Activated CD4-positive, alpha-beta T cell treated with anti-CD3 and anti-CD28 coated beads, Interleukin-2, Interleukin-6, amounts not matched to agents 100 ng/mL and 50 ng/mL, durations not matched to agents 16 hours and 8 hours (primary cell): ENCODE data around the gene CRACDL.

Experiments used
- DNase-seq: peaks from one replicate; pipeline ENCODE4 v3.0.0-alpha.2; 2020

Gene CRACDL

DNA sequence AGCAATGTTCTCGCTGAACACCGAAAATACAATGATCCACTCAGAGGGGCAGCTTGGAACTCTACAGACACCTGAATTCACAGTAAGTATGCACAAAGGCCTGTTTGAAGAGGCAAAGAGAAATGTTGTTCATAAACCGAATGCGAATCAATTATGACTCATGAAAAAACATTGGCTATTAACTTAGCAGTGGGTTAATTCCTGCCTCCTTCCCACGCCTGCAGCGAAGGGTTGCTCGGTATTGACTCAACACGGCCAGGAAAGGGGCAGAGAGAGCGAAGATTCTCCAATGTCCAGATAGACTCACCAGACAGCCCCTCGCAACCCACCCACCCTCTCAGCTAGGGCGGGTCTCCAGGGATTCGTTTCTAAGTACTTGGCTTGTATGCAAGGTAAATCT lies 9.4 kb downstream of the CRACDL start:
- DNase-seq: no peak

DNA sequence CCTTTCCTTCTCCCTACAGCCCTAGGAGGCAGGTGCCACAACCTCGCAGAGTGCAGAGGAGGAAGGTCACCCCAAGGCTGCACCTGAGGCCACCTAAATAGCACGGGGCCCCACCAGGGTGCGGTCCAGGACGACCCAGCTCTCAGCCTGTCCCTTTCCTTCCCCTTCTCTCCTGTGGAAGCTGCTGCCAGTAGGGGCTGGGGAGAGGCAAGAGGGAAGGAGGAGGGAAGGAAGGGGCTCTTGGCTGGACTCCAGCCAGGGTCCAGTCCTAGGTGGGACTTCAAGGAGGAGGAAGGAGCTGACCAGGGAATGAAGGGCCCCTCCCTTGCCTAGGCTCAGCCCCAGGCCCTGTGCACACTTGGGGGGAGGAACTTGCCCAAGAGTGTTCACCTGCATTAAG lies 11.1 kb downstream of the CRACDL start:
- no peak for DNase-seq

DNA sequence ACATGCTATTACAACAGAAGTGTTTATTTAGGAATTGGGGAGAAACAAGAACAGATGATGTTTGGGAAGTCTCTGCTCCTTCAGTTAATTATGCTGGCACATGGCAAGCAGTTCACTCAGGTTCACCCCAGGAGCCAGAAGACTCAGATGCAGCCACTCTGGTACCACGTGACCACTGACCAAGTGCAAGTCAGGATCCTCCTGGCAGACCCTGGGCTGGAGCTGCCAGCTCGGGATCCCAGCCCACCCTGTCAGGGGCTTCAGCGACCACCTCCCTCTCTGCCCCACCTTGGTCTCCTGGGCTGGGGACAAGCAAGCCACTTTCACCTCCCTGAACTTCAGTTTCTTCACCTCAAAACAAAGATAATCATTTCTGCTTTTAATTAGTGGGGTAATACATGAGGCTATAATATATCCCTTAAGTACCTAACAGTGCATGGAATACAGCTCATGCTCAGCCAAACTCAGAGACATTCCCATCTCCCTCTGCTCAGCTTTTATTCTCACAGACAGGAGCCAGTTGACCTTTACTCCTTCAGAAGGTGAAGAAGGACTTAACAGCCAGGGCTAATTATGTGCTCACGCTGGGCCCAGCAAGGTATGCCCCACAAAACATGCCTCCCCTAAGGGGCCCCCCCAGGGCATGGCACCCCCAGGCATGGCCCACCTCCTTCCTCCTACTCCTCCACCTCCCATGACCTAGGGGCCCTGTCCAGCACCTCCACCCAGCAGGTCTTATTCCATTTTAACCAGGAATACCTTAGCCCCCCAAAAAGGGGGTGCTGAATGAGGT lies 11.8 kb downstream of the CRACDL start:
- no peak for DNase-seq

DNA sequence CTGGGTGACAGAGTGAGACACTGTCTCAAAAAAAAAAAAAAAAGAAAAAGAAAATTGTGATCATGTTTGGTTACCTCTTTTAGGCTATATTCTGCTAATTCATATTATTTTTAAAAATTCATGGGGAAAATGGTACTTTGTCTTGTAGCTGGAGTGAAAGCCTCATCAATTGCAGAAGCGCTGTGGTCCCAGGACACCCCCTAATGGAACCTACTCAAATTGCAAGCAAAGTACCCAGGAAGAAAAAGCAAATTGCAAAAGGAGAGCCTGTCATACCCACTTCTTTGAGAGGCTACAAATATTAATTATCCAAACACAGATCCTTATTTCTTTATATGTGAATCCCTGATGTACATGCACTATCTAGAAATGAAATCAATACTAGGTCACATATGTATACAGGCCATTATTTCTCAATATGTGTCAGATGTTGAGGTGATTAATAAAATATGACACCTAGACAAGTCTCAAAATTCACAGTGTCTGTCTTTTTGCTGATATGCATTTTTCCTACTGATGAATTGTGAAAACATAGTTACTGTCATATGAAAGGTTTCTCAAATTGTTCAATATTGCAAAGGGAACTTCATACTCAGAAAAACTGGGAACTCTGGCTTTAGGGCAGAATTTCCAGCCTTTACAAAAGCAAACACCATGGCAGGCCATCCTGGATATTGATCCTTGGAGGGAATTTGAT lies 12.6 kb downstream of the CRACDL start:
- no peak for DNase-seq

DNA sequence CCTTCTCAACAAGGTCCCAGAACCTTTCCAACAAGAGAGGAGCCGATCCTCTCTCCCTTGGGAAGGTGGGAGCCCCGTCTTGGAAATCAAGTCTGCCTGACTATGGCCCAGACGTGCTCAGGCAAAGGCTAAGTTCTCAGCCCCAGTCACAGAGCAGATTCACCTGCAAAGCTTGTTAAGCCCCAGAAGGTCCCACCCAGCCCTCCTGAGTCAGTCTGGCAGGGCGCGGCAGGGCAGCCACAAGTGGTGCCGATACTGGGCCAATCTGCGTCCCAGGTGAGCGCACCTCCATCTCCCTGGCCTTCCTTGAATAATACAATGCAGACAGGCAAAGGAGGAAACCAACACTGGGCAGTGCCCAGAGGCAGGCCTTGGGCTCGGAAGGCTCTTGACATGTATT lies 15.0 kb downstream of the CRACDL start:
- no peak for DNase-seq

DNA sequence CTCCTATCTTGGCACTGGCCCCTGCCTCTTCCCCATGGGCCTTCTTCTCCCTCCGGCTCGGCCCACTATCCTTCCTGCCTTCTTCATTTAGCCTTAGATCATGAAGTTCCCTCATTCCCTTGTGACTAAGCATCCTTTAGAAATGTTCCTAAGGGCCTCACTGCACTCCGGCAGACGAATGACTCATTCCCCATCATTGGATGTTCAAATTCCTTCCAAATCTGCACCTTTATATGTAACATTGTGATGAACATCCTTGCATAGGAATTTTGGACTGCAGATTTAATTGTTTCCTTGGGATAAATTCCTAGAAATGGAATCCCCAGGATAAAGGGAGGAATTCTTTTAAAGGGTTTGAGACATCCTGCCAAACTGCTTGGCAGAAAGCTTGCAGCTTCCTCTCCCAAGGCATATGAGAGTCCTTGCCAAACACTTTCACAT lies 19.0 kb downstream of the CRACDL start:
- DNase-seq: no peak

DNA sequence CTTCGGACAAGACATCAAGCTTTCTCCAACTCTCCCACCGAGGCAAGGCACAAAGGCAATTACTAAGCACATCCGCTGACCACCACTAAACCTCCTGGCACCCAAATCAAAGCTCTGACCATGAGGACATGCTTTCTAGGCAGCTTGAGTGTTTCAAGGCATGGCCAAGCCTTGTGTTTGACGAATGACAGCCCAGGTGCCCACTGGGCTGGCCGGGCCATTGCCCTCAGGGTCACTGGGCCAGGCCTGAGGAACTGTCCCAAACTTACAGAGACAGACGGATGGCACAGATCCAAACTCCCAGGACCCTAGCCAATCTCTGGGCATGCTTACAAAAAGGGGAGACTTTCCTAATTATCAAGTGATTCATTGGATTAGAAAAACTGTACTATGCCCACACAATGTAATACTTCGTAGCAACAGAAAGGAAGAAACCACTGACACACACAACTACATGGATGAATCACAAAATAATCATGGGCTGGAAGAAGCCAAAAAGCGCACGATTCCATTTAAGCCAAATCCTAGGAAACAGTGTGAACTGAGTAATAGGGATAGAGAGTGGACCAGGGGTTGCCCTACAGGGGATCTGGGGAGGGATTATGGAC lies 20.2 kb downstream of the CRACDL start:
- DNase-seq: no peak

DNA sequence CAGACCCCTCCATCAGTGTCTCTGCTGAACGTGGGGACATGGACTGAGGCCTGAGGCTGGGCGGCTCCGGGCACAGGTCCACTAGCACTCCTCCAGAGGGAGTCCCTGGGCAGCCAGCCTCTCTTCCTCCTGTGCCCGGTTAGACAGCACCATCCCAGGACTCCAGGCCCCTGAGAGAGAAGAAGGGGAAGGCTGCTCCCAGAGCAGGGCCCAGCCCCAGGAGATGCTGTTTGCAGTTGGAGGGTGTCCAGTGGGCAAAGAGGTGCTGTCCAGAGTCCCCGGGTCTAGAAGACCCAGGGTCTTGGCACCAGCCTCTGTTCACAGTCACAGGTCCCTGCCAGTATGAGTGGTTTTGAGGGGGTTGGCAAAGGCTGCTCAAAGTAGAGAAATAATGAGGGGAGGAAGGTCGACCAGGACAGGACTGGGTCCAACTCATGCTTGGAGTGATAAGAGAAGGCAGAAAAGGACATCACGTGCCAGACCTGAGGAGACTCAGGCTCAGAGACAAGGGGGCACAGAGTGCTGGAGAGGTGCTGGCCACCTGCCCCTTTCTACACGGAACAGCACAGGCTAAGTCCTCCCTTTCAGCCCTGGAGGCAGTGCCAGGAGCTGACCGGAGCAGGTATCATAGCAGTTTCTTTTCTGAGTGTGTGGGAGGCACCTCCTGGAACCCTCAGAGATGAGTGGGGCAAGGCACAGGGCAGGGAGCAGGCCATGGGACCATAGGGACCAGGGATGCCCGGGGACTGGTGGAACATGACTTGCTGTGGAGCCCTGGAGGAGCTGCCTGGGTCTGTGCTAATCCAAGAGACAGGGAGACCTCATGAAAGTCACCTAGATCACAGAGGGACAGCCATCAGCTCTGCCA lies 21.1 kb downstream of the CRACDL start:
- DNase-seq: no peak

DNA sequence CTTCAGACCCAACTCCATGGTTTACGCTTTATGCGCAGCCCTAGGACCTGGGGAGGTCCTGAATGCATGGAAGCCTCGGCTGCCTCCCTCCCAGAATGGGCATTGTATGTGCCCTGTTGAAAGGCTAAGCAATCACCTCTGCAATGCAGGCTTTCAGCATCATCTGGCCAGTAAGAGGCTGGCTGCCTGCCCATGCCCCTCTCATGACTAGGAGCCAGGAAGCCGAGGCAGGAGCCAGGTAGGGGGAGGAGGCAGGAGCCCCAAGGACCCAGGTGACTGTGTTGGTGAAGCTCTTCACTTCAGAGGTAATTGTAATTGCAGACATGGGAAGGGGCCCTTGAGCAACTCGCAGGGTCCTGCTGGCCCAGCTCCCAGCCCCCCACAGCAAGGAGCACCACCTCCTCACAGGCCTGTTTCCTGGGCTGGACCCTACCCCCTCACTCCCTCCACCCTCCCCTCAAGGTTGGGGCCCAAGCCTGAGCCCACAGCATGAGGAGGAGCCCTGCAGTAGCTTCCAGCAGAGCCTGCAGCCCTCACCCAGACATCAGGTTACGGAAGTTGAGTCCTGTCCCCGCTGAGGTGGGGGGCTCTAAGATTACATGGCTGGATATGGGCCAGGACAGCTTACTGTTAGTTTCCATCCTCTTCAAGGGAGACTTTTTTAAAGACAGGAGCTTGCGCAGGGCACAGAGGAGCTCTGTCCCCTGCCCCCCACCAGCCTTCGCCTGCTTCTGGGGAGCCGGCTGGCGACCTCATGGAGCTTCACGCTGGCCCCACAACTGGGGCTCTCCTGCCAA lies 21.9 kb downstream of the CRACDL start:
- DNase-seq: no peak

DNA sequence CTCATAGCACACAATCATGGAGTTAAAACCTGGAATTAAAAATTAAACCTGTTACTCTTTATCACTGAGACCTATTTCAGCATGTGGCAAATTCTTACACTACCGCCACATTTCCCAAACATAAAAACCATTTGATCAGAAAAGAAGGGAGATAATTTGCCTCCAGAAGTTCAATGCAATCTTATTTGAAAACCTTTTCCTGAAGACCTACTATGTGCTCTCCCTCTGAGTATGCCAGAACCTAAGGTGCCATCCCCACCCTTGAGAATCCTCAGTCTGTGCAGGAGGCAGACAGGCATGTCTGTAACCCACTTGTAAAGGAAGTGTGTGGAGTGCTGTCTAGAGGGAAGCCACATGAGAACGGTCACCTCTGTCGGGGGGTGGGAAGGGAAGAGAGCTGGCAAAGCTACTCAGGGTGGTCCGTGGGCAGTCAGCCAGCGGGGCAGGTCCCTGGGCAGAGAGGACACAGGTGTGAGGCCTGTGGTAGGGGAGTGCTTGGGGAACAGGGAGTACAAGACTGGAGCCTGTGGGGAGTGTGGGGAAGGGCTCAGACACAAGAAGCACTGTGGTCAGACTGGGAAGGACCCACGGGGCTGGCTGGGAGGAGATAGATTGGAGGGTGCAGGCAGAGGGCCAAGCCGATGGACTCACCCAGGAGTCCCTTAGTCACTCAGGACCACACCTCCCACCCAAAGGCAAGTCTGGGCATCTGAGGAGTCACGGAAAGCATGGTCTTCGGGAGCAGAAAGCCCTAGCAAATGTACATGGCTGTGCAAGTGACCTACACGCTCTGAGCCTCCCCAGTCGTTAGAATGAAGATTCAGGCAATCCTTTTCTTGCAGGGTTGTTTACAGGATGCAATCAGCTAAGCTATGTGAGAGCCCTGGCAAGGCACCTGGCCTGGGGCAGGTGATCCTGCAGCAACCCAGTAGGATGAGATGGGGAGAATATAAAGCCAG lies 22.8 kb downstream of the CRACDL start:
- DNase-seq: no peak

DNA sequence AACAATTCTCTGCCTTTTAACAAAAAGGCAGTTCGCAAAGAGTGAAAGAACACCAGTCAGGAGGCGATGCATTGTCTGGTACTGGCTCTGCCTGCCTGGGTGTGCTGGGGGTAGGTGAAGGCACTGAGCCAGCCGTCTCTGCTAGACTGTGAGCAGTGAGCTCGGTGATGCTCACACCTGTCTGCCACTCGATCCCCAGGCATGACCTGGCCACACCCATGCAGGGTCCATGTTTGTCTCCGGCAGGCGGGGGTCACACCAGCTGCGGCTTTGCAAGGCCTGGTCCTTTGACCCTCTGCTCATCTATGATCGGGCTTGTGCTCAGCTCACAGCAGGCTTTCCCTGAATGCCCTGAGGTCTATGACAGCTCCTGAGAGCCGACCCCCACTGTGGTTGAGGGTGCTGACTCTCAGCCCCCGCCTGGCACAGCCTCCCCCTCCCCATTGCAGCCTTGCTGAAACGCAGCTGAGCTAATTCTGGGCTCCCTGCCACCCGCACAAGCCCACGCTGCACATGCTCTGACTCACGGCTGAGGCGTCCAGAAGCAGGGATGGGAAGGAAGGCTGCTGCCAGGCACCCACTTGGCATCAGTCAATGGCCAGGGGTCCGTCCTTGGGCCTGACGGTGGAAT lies 23.7 kb downstream of the CRACDL start:
- DNase-seq: no peak

DNA sequence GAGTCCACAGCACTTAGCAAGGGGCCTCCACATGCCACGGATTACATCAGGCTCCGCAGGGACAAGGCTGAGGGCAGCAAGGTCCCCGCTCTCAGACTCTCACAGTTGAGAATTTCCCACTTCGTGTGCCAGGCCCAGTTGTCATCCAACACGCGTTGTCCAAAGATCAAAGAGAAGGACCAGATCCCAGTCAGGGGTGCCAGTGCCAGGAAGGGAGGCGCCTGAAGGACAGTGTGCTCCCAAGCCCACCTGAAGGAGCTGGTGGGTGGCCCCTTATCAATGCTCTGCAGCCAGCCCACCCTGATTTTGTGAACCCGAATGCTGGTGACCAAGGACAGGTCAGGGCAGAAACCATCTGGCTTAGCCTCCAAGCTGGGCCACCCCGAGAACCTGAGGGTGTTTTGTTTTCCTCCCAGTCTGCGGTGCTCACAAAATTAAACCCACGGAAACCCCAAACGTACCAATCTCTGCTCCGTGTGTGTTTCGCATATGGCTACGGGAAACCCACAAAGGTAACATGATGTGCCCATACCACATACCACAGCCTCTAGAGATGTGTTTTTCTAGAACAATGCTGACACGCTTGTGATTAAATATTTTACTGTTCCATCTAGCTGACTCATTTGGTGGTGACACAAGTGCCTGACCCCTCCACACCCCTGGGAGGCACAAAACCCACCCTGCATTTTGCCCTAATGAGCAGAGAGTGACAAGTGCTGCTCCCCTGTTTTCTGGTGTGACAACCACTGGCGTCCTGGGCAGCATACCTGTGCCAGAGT lies 24.5 kb downstream of the CRACDL start:
- peak; percentile 66 for DNase-seq

DNA sequence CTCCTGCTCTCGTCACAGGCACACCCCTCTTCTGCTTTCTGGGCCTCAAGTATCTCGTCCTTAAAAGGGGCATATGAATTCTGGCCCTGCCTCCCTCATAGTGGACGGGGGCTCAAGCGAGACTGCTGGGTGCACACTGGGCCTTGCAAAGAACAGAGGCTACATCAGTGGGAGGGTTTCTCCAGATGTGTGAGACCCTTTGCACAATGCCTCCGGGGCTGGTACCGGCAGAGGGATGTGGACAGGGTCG lies 25.0 kb downstream of the CRACDL start:
- DNase-seq: no peak

DNA sequence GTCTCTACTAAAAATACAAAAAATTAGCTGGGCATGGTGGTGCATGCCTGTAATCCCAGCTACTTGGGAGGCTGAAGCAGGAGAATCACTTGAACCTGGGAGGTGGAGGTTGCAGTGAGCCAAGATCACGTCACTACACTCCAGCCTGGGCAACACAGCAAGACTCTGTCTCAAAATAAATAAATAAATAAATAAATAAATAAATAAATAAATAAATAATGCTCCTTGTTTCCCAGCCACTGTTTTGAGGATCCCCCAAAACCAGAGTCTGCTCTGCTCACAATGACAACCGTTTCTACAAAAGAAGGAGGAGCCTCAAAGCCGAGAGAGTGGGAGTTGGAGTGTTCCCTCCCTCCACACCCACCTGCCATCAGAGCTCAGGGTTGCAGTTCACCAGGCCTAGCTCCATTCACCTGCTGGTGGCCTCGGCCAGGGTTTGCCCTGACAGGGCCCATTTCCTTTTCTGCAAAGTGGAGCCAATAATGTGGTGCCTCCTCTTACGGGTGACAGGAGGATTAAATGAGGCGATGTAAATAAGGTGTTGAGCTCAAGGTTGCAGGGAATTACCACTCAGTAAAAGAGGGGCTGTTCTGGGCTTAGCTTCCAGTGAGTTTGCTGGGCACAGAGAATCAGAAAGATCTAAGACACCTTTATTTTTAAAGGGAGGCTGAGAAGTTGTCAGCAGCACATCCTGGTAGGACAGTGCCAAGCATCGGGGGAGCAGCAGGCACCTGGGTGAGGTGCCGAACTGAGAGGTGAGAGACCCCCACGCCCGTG lies 25.5 kb downstream of the CRACDL start:
- no peak for DNase-seq

DNA sequence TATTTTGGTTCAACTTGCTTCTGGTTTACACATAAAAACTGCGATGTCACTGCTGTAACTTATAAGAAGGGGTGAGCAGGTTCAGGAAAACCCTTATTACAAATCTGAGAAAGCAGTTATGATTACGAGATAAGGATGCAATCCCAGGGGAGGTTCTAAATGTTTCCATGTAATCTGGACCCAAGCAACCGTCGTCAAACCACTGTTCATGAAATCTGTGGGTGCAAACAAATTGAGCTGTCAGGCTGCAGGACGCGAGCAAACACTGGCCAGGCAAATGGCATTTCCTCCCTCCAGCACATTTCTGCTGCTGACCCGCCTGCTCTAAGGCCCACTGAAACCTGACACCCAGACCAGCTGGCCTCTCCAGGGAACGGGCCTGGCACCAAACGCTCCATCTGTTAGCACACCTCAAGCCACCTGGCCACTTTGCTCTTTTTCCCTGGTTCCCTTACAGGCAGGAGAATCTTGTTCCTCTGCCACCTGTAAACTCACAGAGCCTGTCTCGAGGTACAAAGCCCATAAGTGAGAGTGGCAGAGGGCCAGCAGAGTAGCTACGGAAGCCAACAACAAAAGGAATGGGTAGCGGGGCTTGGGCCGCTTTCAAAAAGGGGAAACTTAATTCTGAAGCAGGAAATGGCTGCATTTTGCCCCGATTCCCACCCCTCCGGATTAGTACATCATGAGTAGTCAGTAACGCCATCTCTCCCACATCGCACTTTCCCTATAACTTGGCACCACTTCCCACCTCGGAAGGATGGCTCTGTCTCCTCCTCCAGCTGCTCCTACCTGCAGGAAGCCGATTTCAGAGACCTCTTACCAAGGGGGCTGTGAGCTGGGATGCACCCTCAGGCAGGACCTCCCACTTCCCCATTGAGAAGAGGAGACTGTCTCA lies 26.5 kb downstream of the CRACDL start:
- peak; percentile 20 for DNase-seq

DNA sequence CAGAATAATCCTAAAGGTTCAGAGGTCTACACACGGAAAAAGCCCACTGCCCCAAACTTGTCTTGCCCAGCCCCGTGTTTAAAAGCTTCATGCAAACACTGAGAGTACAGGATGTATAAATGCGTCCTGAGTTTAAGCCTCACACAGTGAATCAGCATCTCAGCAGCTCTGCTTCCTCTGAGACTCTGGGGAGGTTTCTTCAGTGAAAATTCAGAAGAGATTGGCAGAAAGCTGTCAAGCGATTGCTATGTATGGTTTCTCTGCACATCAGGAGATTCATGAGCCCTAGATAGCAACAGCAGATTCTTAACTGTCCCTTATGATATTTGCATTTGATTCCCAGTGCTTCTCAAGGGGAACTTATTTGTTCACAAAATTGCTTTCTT lies 27.1 kb downstream of the CRACDL start:
- peak; percentile 30 for DNase-seq

DNA sequence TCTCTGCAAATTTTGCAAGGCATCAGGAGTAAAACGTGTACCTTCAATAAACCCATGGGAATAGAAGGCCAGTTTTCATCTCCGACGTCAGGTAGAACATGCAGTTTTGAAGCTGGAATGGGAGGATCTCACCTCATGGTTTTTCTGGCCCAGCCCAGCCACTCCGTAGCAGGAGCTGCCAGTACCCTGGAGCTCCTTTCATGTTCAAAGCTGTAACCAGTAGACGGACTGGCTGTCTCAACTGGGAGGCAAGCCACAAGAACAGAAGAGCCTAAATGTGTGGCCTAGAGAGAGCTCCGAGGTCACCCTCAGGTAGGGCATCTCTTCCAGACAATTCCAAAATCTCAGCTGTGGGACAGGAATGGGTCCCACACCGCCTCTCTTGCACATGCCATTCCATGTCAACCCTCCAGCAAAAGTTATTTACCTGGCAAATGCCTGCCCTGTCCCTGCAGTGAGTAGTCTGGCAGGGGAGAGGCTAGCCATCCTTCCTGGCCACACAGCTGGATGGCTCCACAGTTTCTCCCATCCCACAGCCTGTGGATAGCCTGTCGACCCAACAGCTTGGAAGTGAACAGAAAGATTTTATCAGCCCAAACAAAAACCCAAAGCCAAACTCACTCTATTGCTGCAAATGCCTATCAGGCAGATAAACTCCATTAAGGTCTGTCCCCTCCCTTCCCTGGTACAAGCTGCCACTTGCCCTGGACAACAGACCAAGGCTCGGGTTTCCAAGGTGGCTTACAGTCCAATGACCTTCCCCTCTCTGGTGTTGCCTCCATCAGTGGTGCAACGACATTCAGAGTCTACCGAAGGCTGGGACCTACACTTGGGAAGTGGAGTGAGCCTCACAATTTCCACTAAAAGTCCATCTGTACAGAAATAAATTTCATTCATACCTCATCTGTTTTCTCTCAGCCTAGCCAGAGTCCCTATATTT lies 27.8 kb downstream of the CRACDL start:
- no peak for DNase-seq
